IMR-90 (cell line): ENCODE measurements around the gene SUN1.

Experiments used
- CEBPB ChIP-seq: IDR thresholded peaks from 2 replicates; pipeline ENCODE4 v1.6.1; 2012; ENCODE audit warnings: low read depth, low read length, improper control_type of control experiment
- CHD1 ChIP-seq: IDR thresholded peaks from 2 replicates; pipeline ENCODE4 v1.6.1; 2012; ENCODE audit warnings: low read depth, low read length, improper control_type of control experiment
- CTCF ChIP-seq: conservative IDR thresholded peaks from 2 replicates; pipeline ENCODE4 v1.5.1; 2012; ENCODE audit warnings: mild to moderate bottlenecking, low read depth, low read length, improper control_type of control experiment
- MXI1 ChIP-seq: IDR thresholded peaks from 2 replicates; pipeline ENCODE4 v1.6.1; 2012; ENCODE audit warnings: low read depth, mild to moderate bottlenecking, low read length, moderate library complexity, borderline replicate concordance
- NFE2L2 ChIP-seq: fragments of 150-350 bp; IDR thresholded peaks from 2 replicates; pipeline ENCODE4 v1.6.1; 2016; ENCODE audit warnings: low read depth, mild to moderate bottlenecking, low read length
- POLR2A ChIP-seq: IDR thresholded peaks from 2 replicates; pipeline ENCODE4 v1.6.1; 2012; ENCODE audit warnings: mild to moderate bottlenecking, low read depth, low read length
- RAD21 ChIP-seq: IDR thresholded peaks from 2 replicates; pipeline ENCODE4 v1.6.1; 2012; ENCODE audit warnings: low read length, improper control_type of control experiment
- RCOR1 ChIP-seq: IDR thresholded peaks from 2 replicates; pipeline ENCODE4 v1.6.1; 2012; ENCODE audit warnings: mild to moderate bottlenecking, low read length, improper control_type of control experiment; ENCODE audit not compliant: insufficient replicate concordance
- RFX5 ChIP-seq: IDR thresholded peaks from 2 replicates; pipeline ENCODE4 v1.8.0; 2012; ENCODE audit warnings: low read depth, mild to moderate bottlenecking, low read length, moderate library complexity
- USF2 ChIP-seq: fragments of 150-350 bp; IDR thresholded peaks from 2 replicates; pipeline ENCODE4 v1.6.1; 2017; ENCODE audit warnings: mild to moderate bottlenecking, antibody characterized with exemption, low read length, low read depth

- TF ChIP-seq CTCF (no peak), POLR2A (no peak), RCOR1 (no peak), USF2 (no peak), RFX5 (no peak), RAD21 (no peak), MXI1 (no peak), NFE2L2 (no peak), CHD1 (no peak), CEBPB (no peak)
Measured at GRCh38 chr7:844514-844913, 12.2 kb downstream of the SUN1 start.
